Skeletal muscle satellite cell (primary cell): ENCODE results near the gene TRIM54.
"Not testable (repeated sequence)": the region's sequence is repeated elsewhere in the genome, so short reads cannot be mapped to it uniquely, and the experiment has no call there.

ENCODE experiments used
- H3K27me3 ChIP-seq: 2 replicates; pipeline ENCODE4 v1.7.0; 2013; ENCODE audit warnings: low read length; ENCODE audit not compliant: control insufficient read depth, insufficient read depth
- H3K36me3 ChIP-seq: 2 replicates; pipeline ENCODE4 v1.7.0; 2013; ENCODE audit warnings: mild to moderate bottlenecking, control low read depth, low read length; ENCODE audit not compliant: insufficient read depth
- H3K4me1 ChIP-seq: 2 replicates; pipeline ENCODE4 v1.7.0; 2013; ENCODE audit warnings: low read length; ENCODE audit not compliant: control insufficient read depth, insufficient read depth
- H3K4me2 ChIP-seq: 2 replicates; pipeline ENCODE4 v1.7.0; 2013; ENCODE audit warnings: mild to moderate bottlenecking, low read length
- H3K4me3 ChIP-seq: 2 replicates; pipeline ENCODE4 v1.7.0; 2013; ENCODE audit warnings: low read length
- H3K9ac ChIP-seq: 2 replicates; pipeline ENCODE4 v1.7.0; 2013; ENCODE audit warnings: mild to moderate bottlenecking, low read depth, low read length, moderate library complexity
- H3K9me3 ChIP-seq: replicated peaks from 2 replicates; pipeline ENCODE4 v1.7.0; 2013; ENCODE audit warnings: mild to moderate bottlenecking, control low read depth, low read length

The TRIM54 gene

DNA sequence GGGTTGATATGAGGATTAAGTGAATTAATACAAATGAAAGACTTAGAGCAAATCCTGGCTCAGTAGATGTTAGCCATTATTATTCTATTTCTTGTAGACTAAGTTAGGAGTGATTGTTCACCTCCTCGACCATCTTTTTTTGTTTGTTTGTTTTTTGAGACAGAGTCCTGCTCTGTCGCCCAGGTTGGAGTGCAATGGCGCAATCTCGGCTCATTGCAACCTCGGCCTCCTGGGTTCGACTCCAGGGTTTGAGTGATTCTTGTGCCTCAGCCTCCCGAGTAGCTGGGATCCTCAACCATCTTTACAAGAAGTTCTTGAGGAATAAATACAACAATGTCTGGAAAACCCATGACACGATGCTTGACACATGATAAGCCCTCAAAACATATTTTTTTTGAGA is 12.7 kb downstream of the TRIM54 start:
- Histone ChIP-seq H3K27me3 (peaks cover 43% of the 10 kb centered on the region), H3K4me1 (peaks cover 17% of the 10 kb centered on the region), H3K4me2 (no peak overlapping the region), H3K36me3 (no peaks in the 10 kb centered on the region), H3K4me3 (no peak overlapping the region), H3K9me3 (no peaks in the 10 kb centered on the region), H3K9ac (no peak overlapping the region)

DNA sequence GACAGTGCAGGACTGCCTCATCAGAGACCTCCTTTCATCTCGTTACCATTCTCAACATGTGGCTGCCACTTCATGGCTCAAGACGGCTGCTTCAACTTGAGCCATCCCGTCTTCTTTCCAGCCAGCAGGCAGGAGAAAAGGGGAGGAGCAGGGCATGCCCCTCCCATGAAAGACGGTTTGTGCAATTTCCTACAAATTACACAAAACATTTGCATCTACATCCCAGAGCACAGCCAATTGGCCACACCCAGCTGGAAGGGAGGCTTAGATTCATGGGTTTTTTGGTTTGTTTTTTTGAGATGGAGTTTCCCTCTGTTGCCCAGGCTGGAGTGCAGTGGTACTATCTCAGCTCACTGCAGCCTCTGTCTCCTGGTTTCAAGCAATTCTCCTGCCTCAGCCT is 14.3 kb downstream of the TRIM54 start:
- H3K4me2 ChIP-seq = no peak overlapping the region
- H3K27me3 ChIP-seq = peaks cover 34% of the 10 kb centered on the region
- H3K9ac ChIP-seq = no peak overlapping the region
- H3K9me3 ChIP-seq = no peaks in the 10 kb centered on the region
- no peaks in the 10 kb centered on the region for H3K36me3 ChIP-seq
- no peak overlapping the region for H3K4me3 ChIP-seq
- H3K4me1 ChIP-seq = peaks cover 17% of the 10 kb centered on the region

DNA sequence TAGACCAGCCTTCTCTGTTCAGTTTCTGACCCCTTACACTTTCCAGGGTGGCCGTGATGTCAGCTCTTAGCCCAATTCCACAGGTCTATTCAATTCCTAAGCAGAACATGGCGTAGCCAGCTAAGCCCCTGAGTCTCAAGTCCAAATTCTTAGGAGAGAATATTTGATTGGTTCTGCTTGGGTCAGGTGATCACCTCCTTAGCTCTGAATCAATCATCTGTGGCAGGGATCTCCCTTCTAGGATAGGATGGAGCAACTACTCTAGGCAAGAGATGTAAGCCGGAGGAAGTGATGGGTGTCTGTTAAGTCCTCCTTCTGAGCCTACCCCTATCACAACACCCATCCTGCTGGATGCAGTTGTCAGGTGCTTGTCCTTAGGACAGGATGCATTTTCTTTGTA is 15.0 kb downstream of the TRIM54 start:
- no peak overlapping the region for H3K4me2 ChIP-seq
- peaks cover 17% of the 10 kb centered on the region for H3K4me1 ChIP-seq
- H3K9ac ChIP-seq = no peak overlapping the region
- H3K9me3 ChIP-seq = no peaks in the 10 kb centered on the region
- H3K27me3 ChIP-seq = peaks cover 27% of the 10 kb centered on the region
- H3K4me3 ChIP-seq = no peak overlapping the region
- H3K36me3 ChIP-seq = no peaks in the 10 kb centered on the region

DNA sequence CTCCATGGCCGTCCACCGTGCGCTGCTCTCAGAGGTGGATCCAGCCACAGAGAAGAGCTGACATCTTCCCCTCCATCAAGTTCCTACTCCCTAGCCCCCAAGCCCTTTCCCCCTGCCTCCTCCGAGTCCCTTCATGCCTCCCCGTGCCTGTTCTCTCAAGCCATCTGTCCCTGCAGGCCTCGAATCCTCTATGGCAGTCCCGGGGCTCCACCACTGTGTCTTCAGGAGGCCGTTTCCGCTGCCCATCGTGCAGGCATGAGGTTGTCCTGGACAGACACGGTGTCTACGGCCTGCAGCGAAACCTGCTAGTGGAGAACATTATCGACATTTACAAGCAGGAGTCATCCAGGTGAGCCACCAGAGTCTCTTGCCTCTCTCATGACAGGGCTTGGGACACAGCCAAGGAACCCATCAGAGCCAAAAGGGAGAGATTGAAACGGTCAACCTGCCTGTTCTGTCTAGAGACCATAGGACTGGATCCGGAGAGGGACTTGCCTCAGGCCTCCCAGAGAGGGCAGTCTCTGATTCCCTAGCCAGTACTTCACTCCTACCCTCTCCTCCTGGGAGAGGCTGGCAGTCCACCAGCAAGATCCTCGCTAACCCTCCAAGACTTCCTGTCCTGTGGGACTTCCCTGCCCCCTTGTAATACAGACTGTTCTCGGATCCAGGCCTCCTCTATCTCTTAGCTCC is 16.3 kb downstream of the TRIM54 start:
- H3K4me1 ChIP-seq = peaks cover 9% of the 10 kb centered on the region
- H3K9ac ChIP-seq = no peak overlapping the region
- H3K36me3 ChIP-seq = no peaks in the 10 kb centered on the region
- H3K9me3 ChIP-seq = no peaks in the 10 kb centered on the region
- no peak overlapping the region for H3K4me3 ChIP-seq
- H3K4me2 ChIP-seq = no peak overlapping the region
- H3K27me3 ChIP-seq = peaks cover 26% of the 10 kb centered on the region

DNA sequence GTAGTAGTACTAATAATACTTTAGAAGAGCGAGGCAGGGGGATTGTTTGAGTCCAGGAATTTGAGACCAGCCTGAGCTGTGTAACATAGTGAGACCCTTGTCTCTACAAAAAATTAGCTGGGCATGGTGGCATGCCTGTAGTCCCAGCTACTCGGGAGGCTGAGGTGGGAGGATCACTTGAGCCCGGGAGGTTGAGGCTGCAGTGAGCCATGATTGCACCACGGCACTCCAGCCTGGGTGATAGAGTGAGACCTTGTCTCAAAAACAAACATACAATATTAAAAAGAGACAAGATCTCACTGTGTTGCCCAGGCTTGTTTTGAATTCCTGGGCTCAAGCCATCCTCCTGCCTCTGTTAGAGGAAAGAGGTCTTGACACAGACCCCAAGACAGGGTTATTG is 18.4 kb downstream of the TRIM54 start:
- not testable (repeated sequence) for H3K4me2 ChIP-seq, H3K4me1 ChIP-seq, H3K4me3 ChIP-seq, H3K9me3 ChIP-seq, H3K9ac ChIP-seq, H3K36me3 ChIP-seq
- peaks cover 33% of the 10 kb centered on the region for H3K27me3 ChIP-seq

DNA sequence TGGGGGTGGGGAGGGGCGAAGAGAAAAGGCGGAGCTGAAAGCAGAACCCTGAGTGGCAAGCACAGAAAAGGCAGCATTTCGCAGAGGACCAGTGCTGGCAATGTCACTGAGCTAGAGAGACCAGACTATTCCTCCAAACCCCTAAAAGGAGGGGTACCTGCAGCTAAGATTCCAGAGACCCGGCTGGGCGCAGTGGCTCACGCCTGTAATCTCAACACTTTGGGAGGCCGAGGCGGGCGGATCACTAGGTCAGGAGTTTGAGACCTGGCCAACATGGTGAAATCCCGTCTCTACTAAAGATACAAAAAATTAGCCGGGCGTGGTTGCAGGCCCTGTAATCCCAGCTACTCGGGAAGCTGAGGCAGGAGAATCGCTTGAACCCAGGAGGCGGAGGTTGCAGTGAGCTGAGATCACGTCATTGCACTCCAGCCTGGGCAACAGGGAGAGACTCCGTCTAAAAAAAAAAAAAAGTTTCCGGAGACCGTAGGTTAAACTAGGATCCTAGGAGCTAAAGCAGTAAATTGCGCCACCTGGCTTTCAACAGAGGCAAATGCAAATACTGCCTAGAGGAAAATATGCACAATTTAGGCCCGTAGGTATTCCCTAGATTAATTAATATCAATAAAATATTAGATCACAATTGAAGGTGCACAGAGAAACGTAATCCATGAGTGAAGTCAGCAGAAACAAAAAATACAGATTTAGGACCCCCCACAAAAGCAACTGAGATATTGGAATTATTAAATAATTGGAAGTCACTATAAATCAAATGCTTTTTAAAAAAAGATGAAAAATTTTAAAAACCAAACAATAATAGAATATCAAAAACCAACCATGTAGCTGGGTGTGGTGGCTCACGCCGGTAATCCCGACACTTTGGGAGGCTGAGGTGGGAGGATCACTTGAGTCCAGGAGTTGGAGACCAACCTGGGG is 21.1 kb downstream of the TRIM54 start:
- H3K9me3 ChIP-seq = no peaks in the 10 kb centered on the region
- H3K27me3 ChIP-seq = peaks cover 44% of the 10 kb centered on the region
- H3K4me3 ChIP-seq = peak overlapping the region; percentile 37

DNA sequence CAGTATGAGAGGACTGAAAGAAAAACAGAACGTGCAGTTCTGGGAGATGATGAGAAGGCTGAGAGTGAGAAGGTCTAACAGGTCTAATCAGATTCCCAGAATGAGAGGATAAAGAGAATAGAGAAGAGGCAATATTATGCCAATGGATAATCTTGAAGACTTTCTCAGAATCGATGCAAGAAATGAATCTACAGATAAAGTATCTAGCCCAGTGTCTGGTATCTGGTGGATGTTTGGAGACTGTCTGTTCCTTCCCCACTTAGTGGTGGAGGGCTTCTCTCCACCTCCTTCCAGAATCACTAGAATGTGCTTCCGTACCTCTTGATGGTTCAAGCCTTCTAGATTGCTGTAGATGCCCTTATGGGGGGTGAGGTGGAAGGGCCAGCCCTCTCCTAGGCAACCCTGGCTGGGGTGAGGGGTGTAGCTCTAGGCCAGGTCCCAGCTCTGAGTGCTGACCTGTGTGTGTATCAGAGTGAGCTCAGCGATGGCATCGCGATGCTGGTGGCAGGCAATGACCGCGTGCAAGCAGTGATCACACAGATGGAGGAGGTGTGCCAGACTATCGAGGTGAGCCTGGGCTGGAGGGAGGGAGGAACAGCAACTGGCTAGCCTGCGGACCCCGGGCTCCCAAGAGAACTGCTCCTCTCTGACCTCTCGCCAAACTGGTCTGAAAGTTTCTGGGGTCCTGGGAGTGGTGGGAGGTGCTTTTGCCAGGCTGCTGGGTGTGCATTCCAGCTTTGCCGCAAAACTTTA is 22.4 kb downstream of the TRIM54 start:
- Histone ChIP-seq H3K4me2 (no peak overlapping the region), H3K4me1 (peaks cover 8% of the 10 kb centered on the region), H3K27me3 (peaks cover 40% of the 10 kb centered on the region), H3K9me3 (no peaks in the 10 kb centered on the region), H3K4me3 (no peak overlapping the region), H3K36me3 (peaks cover 8% of the 10 kb centered on the region), H3K9ac (no peak overlapping the region)

More for the DNA sequence above, 21.1 kb downstream of the TRIM54 start:
- Histone ChIP-seq H3K9ac (no peak overlapping the region), H3K36me3 (no peaks in the 10 kb centered on the region), H3K4me1 (peaks cover 8% of the 10 kb centered on the region), H3K4me2 (peak overlapping the region; percentile 74)

DNA sequence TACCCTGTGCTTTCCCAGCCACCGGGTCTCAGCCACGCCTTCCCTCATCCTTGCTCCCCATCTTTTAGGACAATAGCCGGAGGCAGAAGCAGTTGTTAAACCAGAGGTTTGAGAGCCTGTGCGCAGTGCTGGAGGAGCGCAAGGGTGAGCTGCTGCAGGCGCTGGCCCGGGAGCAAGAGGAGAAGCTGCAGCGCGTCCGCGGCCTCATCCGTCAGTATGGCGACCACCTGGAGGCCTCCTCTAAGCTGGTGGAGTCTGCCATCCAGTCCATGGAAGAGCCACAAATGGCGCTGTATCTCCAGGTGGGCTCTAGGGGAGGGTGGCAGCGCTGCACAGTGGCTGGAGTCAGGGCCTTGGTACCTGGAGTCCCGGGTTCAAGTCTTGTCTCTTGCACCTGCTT is 23.3 kb downstream of the TRIM54 start:
- Histone ChIP-seq H3K4me2 (no peak overlapping the region), H3K9ac (no peak overlapping the region), H3K27me3 (peaks cover 40% of the 10 kb centered on the region), H3K4me1 (peaks cover 8% of the 10 kb centered on the region), H3K4me3 (no peak overlapping the region), H3K36me3 (peaks cover 9% of the 10 kb centered on the region), H3K9me3 (no peaks in the 10 kb centered on the region)

DNA sequence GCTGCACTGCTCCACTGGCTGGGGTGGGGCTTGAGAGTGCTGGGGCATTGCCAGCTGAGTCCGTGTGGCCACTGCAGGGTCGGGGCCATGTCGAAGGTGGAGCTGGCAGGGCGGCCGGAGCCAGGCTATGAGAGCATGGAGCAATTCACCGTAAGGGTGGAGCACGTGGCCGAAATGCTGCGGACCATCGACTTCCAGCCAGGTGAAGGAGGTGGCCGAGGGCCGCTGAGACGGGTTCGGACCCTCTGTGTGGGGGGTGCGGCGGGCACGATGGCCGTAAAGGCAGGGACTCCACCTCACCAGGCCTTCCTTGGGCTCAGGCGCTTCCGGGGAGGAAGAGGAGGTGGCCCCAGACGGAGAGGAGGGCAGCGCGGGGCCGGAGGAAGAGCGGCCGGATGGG is 23.9 kb downstream of the TRIM54 start:
- H3K36me3 ChIP-seq = peaks cover 9% of the 10 kb centered on the region
- H3K4me3 ChIP-seq = no peak overlapping the region
- H3K4me1 ChIP-seq = peaks cover 8% of the 10 kb centered on the region
- H3K4me2 ChIP-seq = peak overlapping the region; percentile 59
- peaks cover 40% of the 10 kb centered on the region for H3K27me3 ChIP-seq
- H3K9ac ChIP-seq = no peak overlapping the region
- no peaks in the 10 kb centered on the region for H3K9me3 ChIP-seq

DNA sequence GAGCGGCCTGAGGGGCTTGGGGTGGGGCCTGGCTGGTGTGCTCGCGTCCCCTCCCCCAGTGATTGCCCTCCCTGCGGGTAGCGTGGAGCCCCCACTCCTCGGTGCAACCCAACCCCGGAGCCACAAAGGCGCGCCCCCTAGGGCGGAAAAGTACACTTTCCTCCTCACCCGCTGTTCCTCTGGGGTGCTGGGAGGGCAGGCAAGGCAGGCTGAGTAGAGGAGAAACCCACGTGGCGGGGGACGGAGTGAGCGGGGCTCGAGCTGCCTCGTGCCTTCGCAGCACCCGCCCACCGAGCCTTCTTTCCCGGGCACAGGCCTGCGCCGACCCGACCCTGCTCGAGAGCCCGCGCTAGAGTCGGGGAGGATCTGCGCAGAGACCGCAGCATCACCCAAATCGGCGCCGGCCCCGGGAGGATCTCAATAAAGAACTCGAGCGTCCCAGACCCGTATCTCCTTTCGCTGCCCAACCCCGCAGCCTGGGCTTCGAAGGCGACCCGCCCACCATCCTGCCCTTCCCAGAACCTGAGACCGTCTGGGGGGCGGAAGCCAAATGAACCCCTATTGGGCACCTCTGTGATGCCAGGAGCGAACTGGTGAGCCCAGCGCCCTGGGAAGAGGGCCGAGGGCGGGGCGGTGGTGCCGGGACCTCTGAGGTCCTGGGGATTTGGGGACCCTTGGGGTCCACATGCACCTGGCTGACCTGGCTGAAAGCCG is 24.5 kb downstream of the TRIM54 start:
- H3K4me1 ChIP-seq = peaks cover 8% of the 10 kb centered on the region
- H3K4me3 ChIP-seq = no peak overlapping the region
- no peaks in the 10 kb centered on the region for H3K9me3 ChIP-seq
- no peak overlapping the region for H3K9ac ChIP-seq
- peaks cover 40% of the 10 kb centered on the region for H3K27me3 ChIP-seq
- peak overlapping the region; percentile 59 for H3K4me2 ChIP-seq
- H3K36me3 ChIP-seq = peaks cover 9% of the 10 kb centered on the region

DNA sequence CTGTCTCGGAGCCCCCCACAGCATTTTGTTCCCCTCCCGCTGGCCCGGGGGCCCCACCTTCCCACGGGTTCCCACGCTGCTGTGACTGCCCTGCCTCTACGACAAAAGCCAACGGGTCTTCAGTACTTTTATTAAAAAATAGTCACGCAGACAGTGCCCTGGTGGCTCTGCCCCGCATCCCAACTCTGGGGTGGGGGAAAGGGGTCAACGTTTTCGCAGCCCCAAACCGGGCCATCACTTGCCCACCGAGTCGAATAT is 25.0 kb downstream of the TRIM54 start:
- H3K27me3 ChIP-seq = peaks cover 40% of the 10 kb centered on the region
- H3K4me2 ChIP-seq = no peak overlapping the region
- no peak overlapping the region for H3K9ac ChIP-seq
- H3K9me3 ChIP-seq = no peaks in the 10 kb centered on the region
- H3K36me3 ChIP-seq = peaks cover 9% of the 10 kb centered on the region
- no peak overlapping the region for H3K4me3 ChIP-seq
- H3K4me1 ChIP-seq = peaks cover 8% of the 10 kb centered on the region
